AG09319 (cell line): ENCODE results near the gene GALR3.

Experiments used
- DNase-seq: peaks from one replicate; pipeline ENCODE4 v3.0.0-alpha.2; 2010; ENCODE audit warnings: low read depth; ENCODE audit errors: extremely low read depth
- TF ChIP-seq, protein P1 (sequence below): IDR thresholded peaks from 2 replicates; pipeline ENCODE4 v1.5.1; 2011; ENCODE audit warnings: low read depth, mild to moderate bottlenecking, inconsistent platforms, low read length, moderate library complexity

GALR3 gene

DNA sequence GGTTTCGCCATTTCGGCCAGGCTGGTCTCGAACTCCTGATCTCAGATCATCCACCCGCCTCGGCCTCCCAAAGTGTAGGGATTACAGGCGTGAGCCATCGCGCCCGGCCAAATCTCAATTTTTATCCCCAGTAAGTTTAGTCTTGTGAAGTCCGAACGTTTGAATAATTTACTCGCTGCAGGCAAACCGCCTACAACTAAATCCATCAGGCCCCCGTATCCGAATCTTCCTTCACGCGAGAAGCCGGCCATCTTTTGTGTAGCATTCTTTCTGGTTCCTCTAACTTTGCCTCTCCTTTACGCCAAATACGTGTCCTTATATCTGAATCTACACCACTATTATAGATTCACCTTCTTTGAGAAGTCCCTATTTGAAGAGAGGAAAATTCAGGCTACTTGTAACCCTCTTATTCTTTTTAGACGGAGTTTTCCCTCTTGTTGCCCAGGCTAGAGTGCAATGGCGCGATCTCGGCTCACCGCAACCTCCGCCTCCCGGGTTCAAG is 25.5 kb downstream of the GALR3 start:
- DNase-seq, result no peak
- TF ChIP-seq, protein P1, sequence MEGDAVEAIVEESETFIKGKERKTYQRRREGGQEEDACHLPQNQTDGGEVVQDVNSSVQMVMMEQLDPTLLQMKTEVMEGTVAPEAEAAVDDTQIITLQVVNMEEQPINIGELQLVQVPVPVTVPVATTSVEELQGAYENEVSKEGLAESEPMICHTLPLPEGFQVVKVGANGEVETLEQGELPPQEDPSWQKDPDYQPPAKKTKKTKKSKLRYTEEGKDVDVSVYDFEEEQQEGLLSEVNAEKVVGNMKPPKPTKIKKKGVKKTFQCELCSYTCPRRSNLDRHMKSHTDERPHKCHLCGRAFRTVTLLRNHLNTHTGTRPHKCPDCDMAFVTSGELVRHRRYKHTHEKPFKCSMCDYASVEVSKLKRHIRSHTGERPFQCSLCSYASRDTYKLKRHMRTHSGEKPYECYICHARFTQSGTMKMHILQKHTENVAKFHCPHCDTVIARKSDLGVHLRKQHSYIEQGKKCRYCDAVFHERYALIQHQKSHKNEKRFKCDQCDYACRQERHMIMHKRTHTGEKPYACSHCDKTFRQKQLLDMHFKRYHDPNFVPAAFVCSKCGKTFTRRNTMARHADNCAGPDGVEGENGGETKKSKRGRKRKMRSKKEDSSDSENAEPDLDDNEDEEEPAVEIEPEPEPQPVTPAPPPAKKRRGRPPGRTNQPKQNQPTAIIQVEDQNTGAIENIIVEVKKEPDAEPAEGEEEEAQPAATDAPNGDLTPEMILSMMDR, result no peak

DNA sequence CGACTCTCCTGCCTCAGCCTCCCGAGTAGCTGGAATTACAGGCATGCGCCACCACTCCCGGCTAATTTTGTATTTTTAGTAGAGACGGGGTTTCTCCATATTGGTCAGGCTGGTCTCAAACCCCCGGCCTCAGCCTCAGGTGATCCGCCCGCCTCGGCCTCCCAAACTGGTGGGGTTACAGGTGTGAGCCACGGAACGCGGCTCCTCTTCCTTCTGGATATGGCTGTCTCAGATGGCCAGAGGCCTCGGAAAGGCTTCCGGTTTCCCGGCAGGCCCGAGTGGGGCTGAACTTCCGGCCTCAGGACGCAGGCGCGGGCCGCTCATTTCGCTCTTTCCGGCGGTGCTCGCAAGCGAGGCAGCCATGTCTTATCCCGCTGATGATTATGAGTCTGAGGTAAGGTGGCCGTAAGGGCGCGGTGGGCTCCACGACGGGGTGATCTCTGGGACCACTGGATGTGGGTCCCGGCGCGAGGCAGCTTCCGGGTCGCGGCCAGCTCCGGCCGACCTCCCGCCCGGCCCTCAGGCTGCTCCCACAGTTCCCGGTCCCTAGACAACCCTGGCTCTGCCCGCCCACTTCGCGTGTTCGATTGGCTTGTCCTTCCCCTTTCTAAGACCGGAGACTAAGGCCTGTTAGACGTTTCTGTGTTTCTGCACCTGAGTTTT is 26.0 kb downstream of the GALR3 start, which contains the start of gene EIF3L:
EIF3L (plus strand) TSS at position 331 of the 663 bp plus-strand sequence; CDS start at position 362, 31 bp downstream.
- peak; percentile 56 for DNase-seq
- TF ChIP-seq, protein P1, result no peak

DNA sequence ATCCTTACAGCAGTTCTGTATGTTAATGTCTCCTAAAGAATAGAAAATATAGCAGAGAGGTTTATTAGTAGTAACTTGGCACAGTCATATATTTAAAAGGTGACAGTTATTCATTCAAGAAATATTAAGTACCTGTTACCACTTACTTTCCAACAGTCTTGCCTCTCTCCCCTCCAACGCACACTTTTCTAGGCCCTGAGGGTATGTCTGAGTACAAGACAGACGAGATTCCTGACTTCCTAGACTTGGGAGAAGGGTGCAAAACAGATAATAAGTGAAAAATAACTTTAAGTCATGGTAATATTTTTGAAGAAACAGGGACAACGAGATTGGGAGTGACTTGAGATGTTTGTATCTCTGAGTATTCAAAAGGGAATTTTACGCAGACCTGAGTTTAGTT is 27.6 kb downstream of the GALR3 start:
- TF ChIP-seq, protein P1, result no peak
- no peak for DNase-seq

DNA sequence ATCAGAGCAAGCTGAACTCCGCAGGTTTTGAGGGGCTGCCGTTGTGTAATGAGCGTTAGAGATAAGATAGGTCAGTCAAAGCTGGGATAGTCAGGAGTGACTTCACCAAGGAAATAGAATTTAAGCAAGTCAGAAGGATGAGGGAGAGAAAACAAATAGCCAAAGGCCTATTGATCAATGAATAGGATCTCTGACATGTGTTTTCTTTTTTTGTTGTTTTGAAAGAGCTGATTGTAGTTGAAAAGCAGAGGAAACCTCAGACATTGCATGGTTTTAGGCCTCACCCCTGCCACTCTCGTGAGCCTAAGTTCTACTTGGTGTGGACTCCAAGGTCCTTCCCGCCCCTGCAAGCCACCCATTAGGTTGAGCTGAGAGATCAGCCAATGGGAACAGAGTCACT is 29.2 kb downstream of the GALR3 start:
- TF ChIP-seq, protein P1, result no peak
- no peak for DNase-seq

DNA sequence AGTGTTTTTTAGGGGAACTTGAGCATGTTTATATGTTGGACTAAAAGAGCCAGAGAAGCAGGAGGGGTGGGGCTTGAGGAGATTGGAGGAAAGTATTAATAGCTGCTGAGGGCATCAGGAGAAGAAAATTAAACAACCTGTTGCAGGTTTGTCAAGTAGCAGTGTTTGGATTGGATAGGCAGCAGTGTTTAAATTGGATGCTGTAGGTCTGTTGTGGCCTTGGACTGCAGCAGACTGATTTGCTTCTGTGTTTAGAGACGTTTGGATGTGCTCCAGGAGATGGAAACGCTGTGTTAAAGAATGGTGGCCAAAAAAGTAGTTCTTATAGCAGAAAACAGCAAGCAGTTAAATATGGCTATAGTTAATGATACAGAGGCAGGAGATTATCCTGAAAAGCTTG is 31.8 kb downstream of the GALR3 start:
- TF ChIP-seq, protein P1, result no peak
- DNase-seq, result no peak

DNA sequence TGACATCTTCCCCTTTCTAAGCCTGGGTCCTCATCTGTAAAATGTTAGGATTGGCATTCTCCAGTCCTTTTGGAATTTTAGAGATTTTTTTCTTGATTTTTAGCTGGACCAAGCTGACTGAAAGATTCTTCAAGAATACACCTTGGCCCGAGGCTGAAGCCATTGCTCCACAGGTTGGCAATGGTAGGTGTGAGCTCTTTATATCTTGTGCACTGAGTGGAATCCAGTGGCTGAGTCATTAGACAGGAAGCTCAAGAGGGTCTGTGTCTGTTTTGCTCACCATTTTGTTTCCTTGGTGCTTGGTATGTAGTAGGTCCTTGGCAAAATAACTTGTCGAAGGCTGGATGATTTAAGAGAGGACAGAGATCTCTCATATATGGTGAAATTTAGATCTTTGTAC is 32.3 kb downstream of the GALR3 start:
- no peak for DNase-seq
- TF ChIP-seq, protein P1, result no peak

DNA sequence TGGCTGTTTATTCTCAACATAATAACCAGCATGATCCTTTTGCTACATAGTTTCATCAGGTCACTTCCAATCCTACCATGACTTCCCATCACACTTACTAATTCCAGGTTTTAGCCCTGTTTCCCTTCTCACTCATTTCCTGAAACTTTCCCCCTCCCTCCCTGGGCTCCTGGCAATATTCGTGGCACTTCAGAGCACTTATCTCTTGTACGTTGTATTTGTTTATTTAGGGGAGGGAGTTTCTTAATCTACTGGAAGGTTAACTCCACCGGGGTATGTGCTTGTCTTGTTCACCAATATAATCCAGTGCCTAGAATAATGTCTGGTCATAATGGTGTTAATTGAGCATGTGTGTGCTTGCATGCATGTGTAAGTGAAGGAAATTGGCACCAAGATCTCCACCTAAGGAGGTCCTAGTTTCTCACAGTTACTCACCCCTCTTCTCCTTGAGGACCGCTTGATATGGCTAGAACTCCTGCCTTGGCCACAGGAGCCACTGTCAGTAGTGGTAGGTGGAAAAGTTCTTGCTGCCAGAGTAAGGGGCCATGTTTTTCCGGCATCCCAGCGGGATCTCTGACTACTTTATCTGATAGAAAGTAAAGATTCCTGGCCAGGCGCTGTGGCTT is 37.7 kb downstream of the GALR3 start:
- no peak for DNase-seq

More for the DNA sequence above, 37.7 kb downstream of the GALR3 start:
- TF ChIP-seq, protein P1, result no peak
